ENCODE results near the gene PTPRCAP. TPM values are rescaled to one million over a fixed set of nuclear protein-coding genes. Genes with fewer than 3 reads are reported as not detected.
A peak's percentile ranks its signal among the peaks of the same experiment; 100 is the strongest.
"Not testable (repeated sequence)": the region's sequence is repeated elsewhere in the genome, so short reads cannot be mapped to it uniquely, and the experiment has no call there.

The PTPRCAP gene
- polyA plus RNA-seq, 4 donors, result 1.3 to 2.5 (median 2.2) TPM

DNA sequence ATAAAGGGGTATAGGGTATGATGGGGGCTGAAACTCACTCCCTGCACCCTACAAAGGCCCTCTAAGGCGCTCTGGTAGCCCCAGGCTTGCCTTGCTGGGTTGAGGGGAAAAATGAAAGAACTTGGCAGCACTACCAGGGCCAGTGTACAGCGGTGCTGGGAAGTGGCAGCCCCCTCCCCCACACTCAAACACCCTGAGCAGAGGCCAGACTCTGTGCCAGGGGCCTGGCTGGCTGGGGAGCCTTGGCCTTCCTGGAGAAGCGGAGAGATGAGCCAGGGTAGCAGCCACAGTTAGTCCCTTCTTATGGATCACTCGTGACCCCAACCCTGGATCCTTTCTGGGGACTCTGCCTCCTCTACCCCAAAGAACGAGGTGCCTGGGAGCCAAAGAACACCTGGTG lies 28.9 kb upstream of the PTPRCAP start:
- no peak for DNase-seq (ENCODE audit: low read depth in 4 of 4, low spot score in 2 of 4)

DNA sequence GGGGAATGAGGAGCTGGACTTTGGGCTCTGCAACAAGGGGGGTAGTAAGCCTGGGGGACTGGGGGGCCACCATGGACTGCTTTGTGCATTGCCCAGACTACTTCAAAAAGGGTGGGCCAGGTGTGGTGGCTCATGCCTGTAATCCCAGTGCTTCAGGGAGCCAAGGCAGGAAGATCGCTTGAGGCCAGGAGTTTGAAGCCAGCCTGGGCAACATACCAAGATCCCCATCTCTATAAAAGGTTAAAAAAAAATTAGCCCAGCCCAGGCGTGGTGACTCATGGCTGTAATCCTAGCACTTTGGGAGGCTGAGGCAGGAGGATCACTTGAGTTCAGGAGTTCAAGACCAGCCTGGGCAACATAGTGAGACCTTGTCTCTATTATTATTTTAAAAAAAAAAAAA lies 28.0 kb upstream of the PTPRCAP start:
- not testable (repeated sequence) for DNase-seq (ENCODE audit: low read depth in 4 of 4, low spot score in 2 of 4)

DNA sequence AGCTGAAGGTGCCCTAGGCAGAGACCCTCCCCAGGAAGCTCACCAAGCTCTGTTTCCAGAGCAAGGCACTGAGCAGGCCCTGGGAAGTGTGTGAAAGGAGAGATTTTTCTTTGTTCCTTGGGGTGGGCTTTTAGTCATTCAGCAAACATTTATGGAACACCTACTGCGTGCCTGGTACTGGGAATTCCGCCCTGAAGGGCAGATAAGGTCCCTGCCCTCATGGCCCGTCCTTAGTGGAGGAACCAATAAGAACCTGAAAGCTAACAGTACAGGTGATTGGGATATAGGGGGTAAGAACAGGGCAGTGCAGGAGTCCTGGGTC lies 27.7 kb upstream of the PTPRCAP start:
- no peak for DNase-seq (ENCODE audit: low read depth in 4 of 4, low spot score in 2 of 4)

DNA sequence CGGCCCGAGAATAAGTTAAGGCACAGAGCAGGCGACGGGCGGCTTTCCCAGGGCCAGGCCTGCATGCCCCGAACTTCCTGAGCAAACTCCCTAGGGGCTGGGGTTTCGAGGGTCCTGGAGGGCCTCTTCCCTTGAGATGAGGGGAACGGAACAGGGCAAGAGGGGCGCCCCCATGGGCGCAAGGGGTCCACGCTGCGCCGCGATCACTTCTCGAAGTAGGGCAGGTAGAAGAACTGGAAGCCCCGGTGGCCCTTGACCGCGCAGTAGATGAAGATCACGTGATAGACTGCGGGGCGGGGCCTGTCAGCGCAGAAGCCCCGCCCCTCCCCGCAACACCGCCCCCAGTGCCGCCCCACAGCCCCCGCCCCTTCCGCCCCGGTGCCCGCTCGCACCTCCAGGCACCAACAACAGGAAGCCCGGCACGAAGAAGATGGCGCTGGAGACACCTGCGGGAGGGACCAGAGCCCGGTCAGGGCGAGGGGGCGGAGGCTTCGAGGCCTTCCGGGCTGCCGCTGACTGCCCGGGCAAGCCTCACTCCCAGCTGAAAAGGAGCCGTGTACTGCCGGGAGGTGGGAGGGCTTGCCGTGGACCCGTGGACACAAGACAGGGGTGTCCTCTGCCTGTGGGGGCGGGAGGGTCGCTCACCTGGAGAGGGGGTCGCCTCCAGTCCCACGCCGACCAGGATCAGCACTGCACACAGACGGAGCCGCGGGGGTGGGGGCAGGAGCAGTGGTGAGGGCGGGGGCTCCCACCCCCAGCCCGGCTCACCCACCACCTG lies 27.1 kb upstream of the PTPRCAP start:
- peak; percentile 29 to 70 (median 61) for DNase-seq (ENCODE audit: low read depth in 4 of 4, low spot score in 2 of 4)

DNA sequence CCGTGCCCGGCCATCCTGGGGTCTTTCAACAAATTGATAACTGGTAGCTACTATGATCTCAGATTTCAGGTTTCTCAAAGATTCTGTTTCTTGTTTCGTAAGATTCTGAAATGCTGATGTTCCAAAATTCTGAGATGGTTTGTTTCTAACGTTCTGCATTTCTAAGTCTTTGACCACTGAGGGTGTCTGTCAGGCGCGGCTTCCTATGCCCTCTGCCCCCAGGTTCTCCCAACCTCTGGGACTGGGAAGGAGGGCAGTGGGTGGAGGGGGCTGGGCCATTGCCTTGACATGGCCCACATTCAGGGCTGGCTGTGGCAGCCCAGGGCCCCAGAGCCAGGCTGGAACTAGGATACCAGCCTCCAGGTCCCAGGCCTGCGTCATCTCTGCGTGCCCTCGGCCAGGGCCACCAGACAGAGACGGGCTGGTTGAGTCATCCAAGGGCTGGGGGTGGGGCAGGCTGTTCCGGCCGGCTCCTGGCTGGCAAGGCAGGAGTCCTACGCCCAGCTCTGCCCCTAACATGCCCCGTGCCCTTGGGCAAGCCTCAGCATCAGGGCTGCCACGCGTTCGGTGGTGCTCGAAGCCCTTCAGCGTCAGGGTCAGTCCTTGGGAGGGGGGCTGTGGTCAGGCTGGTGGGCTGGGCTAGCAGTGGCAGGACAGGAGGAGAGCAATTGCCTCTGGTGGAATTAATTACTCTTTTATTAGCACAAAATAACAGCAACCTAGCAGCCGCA lies 26.4 kb upstream of the PTPRCAP start:
- no peak for DNase-seq (ENCODE audit: low read depth in 4 of 4, low spot score in 2 of 4)

DNA sequence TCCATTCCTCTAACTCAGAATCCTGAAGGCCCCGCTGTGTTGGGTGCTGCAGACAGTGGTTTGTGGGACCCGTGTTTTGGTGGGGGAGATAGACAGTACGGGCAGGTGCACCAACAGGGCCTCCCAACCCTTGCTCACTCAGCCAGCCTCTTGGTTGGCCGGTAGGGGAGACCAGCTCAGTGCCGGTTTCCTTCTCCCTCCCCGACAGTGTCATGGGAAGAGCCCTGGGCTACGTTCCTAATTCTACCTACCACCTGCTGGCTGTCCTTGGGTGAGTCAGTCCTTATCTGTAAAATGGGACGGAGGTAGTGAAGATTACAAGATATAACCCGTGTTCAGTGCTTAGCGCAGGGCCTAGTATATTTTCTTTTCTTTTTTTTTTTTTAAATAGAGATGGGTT lies 25.7 kb upstream of the PTPRCAP start:
- DNase-seq (ENCODE audit: low read depth in 4 of 4, low spot score in 2 of 4), result no peak

DNA sequence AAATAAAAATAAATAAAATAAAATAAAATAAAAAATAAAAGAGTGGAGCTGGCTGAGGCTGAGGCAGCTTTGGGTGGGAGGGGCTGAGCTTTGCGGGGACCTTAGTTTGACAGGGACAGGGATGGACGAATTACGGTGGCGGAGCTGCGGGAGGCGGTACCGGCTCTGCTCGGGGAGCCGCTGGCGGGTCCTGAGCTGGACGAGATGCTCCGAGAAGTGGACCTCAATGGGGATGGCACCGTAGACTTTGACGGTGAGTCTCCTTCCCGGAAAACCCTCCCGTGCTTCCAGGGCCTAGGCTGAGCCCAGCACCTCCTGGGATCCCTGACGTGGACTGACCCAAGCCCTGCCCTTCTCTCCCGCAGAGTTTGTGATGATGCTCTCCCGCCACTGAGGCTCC lies 20.8 kb upstream of the PTPRCAP start:
- no peak for DNase-seq (ENCODE audit: low read depth in 4 of 4, low spot score in 2 of 4)

DNA sequence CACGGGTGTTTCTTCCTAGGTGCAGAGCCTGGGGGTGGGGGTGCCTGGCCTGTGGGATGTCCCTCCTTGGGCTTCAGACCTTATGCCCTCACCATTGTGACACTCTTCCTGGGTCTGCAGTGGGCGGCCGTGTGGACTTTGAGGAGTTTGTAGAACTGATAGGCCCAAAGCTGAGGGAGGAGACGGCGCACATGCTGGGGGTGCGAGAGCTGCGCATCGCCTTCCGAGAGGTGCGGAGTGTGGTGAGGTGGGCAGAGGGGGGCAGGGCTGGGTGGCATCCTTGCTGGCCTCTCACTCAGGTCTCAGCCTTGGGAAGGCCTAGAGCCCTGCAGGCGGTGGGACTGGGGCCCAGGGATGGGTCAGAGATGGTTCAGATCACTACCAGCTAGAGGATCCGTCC lies 20.0 kb upstream of the PTPRCAP start:
- no peak for DNase-seq (ENCODE audit: low read depth in 4 of 4, low spot score in 2 of 4)

DNA sequence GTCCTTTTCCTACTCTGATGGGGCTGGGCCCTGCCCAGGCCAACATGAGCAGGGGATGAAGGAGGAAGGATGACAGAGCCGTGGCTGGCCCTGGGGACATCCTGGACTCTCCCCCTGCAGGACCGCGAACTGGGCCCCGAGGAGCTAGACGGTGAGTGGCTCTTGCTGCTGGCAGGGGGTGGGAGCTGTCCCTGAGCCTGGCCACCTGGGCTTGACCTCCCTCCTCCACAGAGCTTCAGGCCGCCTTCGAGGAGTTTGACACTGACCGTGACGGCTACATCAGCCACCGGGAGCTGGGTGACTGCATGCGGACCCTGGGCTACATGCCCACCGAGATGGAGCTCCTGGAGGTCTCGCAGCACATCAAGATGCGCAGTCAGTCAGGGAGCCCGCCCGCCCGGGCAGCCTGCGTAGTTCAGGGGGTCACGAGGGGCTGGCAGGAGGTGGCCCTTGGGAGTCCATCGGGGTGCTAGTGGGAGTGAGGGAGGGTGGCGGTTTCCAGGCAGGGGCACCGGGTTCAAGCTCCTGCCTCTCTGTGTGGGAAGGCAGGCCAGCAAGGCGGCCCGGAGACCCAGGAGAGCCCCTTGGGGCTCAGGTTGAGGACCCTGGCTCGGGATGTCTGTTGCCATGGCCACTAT lies 18.7 kb upstream of the PTPRCAP start:
- no peak for DNase-seq (ENCODE audit: low read depth in 4 of 4, low spot score in 2 of 4)

DNA sequence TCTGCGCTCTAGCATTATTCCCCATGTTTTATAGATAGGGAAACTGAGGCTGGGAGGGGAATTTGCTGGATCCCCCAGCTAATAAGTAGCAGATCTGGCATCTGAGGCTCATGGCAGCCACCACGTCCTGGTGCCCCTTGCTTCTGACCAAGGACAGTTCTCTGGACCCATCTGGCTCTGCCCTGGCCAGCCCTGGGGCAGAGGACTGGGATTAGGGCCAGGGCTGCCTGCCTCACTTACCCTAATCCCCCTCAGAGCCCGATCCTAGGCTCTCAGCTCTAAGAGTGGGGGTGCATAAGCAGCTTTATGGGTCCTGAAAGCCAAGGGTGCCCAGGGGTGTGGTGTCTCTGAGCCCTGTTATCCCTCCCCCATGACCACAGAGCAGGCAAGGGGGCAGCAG lies 17.6 kb upstream of the PTPRCAP start, which contains the start of gene CABP4:
Gene CABP4, plus strand, starts transcription at position 301 of the 400 bp plus-strand sequence. Its CDS starts 70 bp downstream, at position 371.
- no peak for DNase-seq (ENCODE audit: low read depth in 4 of 4, low spot score in 2 of 4)

DNA sequence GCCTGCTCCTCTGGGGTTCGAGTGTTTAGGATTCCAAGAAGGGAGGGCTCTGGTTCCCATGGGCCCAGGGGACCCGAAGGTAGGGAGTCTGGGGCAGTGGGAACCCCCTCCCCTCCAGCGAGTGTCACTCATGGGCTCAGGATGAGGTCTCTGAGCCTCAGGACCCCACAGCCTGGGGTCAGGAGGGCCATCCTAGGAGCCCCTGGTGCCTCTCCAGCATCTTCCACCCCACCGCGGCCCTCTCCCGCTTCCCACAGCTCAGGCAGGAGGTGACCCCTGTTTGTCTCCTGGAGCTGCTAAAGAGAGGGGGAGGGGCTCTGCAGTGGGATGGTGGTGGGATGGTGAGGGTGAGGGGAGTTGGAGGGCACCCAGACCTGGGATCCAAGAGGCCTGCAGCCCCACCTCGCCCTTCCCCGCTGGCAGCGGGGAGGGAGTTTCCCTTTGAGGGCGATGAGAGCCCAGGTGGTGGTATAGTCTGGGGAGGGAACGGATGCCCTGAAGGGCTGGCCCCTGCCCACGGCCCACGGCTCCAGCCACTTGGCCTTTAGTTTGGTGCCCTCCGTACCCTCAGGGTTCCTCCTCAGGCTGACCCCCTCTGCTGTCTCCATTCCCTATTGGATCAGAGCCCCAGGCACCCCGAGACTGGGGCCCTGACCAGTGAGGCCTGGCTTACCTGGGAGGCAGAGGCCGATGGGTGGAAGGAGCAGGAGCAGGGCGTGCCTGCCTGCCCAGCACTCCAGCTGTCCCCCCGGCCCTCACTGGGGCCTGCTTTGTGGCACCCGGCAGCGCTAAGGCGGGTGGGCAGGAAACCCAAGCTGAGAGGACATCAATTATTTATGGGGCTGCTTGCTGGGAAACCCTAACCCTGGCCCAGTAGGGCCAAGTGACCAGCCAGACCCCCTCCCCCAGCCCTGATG lies 16.6 kb upstream of the PTPRCAP start:
- DNase-seq (ENCODE audit: low read depth in 4 of 4, low spot score in 2 of 4), result no peak

DNA sequence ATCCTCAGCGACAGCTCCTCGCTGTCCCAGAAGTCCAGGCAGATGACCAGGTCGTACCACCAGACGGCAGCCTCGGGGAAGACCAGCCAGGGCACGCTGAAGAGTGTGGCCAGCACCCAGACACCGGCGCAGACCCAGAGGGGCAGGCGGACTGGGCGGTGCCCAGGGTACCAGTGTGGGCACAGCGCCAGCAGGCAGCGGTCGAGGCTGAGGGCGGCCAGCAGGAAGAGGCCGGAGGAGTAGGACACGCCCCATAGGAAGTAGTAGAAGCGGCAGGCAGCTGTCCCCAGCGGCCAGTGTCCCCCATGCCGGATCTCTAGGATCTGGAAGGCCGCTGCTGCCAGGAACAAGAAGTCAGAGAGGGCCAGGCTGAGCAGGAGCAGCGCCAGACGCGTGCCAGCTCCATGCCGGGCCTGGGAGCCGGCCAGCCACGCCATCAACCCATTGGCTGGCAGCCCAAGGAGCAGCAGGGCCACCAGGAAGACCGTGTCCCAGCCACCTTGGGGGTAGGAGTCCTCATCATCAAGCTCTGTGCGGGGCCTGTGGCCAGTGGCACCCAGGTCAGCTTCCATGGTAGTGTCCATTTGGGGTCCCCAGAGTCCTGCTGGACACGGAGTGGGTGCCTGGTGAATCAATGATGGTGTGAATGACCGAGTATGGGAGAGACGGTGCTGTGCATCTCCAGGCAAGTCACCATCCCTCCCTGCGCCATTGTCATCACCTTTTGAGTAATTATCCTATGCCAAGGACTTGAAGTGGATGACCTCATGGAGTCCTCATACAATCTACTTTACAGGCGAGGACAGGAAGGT lies 14.9 kb upstream of the PTPRCAP start, which contains the start of gene GPR152:
Gene GPR152, minus strand, starts transcription at position 589 of the 812 bp plus-strand sequence. Its CDS starts 5 bp downstream, at position 584.
- no peak for DNase-seq (ENCODE audit: low read depth in 4 of 4, low spot score in 2 of 4)

DNA sequence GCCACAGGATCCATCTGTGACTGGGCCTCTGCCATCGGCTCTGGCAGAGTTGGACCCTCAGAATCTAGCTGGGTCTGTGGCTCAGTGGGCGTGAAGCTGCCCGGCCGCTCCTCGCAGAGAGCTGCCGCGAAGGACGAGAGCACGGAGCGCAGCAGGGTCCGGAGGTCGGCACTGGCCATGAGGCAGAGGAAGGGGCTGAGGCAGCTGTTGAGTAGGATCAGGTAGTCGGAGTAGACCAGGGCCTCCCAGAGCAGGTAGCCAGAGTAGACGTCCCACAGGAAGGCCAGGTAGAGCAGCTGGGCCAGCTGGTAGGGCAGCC lies 14.1 kb upstream of the PTPRCAP start:
- no peak for DNase-seq (ENCODE audit: low read depth in 4 of 4, low spot score in 2 of 4)

DNA sequence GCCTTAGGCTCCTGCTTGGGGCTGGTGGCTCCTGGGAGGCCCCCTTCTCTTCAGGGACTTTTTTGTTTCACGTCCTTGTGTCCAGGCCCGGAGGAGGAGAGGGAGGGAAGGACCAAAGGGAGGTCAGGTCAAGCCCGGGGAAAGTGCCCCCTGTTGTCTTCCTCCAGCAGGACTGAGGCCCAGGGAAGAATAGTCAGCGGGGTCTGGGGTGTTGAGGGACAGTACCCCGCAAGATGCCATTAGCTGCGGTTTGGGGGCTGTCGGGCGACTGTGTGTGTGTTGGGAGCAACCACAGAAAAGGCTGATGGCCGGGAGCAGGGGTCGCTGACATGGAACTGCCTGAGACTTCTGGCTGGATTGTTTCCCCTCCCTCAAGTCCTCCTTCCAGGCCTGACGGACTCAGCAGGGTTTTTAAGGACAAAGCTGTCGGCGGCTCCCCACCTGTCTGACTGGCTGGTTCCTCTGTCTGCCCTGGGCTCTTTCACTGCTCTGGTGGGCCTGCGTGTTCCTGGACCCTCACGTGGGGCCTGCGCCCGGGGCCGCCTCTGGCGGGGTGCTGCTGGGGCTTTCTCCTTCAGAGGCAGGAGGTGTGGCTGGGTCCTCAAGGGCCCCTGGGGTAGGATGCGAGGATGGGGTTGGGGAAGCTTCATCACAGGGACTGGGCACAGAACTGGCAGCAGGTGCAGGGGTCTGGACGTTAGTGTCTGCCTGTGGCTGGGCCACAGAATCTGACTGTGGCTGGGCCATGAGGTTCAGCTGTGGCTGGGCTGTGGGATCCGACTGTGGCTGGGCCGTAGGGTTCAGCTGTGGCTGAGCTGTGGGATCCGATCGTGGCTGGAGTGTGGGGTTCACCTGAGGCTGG lies 13.5 kb upstream of the PTPRCAP start:
- DNase-seq (ENCODE audit: low read depth in 4 of 4, low spot score in 2 of 4), result no peak

DNA sequence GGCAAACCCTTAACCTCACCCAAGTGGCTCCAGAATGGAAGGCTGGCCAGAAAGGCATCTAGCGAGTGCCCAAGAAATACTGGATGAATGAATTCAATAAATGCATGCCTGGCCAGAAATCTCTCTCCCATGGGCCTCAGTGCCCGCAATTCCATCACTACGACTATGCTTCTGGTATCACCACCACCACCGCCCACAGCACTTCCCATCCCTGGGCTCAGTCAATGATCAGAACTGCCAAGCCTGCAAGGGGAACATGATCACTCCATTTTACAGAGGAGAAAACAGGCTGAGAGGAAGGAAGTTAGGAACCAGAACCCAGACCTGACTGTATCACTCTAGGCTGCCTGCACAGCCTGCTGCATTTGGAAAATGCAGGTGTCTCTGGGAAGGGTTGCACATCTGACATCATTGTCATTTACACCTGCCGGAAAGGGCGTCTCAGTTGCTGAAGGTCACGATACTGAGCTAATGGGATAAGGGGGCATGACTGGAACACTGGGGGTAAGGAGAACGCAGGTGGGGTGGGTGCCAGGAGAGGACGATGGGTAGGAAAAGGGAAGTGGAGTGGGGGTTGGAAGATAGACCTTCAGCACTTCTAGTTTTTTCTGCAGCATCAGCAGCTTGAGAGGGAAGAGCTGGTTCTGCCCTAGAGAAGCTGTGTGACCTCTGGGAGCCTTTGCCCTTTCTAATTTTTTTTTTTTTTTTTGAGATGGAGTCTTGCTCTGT lies 11.8 kb upstream of the PTPRCAP start:
- no peak for DNase-seq (ENCODE audit: low read depth in 4 of 4, low spot score in 2 of 4)

DNA sequence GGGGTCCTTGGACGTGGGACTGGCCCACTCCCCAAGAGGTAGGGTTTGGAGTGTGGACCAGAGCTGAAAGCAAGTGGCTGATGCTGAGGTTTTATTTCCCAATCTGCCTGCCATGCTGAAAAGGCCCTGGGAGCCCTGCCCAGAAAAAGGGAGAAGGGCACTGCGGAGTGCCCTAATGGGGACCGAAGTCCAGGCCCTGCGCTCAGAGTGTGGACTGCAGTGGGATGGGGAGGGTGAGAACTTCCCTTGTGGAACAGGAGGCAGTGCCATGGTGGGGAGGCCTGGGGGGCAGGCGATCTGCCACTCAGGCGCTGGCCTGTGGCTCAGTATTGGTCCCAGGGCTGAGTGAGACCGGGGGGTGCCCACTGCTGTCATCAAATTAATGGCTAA lies 10.7 kb upstream of the PTPRCAP start:
- no peak for DNase-seq (ENCODE audit: low read depth in 4 of 4, low spot score in 2 of 4)

DNA sequence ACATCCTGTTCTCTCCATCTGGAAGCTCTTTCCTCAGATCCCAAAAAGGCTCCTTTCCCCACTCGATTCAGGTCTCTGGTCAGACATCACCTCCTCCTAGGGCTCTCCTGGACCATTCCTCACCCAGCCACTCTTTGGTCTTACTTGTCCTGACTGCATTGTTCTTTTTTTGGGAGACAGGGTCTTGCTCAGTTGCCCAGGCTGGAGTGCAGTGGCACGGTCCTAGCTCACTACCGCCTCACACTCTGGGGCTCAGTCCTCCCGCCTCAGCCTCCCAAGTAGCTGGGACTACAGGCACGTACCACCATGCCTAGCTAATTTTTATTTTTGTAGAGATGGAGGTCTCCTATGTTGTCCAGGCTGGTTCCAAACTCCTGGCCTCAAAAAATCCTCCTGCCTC lies 8.0 kb upstream of the PTPRCAP start:
- DNase-seq (ENCODE audit: low read depth in 4 of 4, low spot score in 2 of 4), result no peak
